Hepatocyte (in vitro differentiated cells): ENCODE measurements around the gene BAZ1B. TPM values are rescaled to one million over a fixed set of nuclear protein-coding genes. Genes with fewer than 3 reads are reported as not detected.

Experiments
- DNase-seq: peaks from one replicate; pipeline ENCODE4 v3.0.0-alpha.2; 2016; ENCODE audit warnings: low spot score
- H2AFZ ChIP-seq: fragments of 200-600 bp; sonication (generic); 2 replicates; pipeline ENCODE4 v1.6.0; 2016; ENCODE audit warnings: antibody characterized with exemption, mild to moderate bottlenecking
- H3K27ac ChIP-seq: fragments of 200-600 bp; sonication (generic); 2 replicates; pipeline ENCODE4 v1.5.1; 2016; ENCODE audit warnings: mild to moderate bottlenecking
- H3K27me3 ChIP-seq: fragments of 200-600 bp; sonication (generic); 2 replicates; pipeline ENCODE4 v1.6.1; 2016
- H3K36me3 ChIP-seq: fragments of 200-600 bp; sonication (generic); replicated peaks from 2 replicates; pipeline ENCODE4 v1.5.1; 2016; ENCODE audit warnings: low read depth; ENCODE audit not compliant: insufficient read depth
- H3K4me1 ChIP-seq: fragments of 200-600 bp; sonication (generic); 2 replicates; pipeline ENCODE4 v1.5.1; 2016; ENCODE audit warnings: mild to moderate bottlenecking, moderate library complexity; ENCODE audit not compliant: insufficient read depth
- H3K4me2 ChIP-seq: fragments of 200-600 bp; sonication (generic); 2 replicates; pipeline ENCODE4 v1.6.0; 2016
- H3K4me3 ChIP-seq: fragments of 200-600 bp; sonication (generic); 2 replicates; pipeline ENCODE4 v1.5.1; 2016; ENCODE audit warnings: mild to moderate bottlenecking
- H3K79me2 ChIP-seq: fragments of 200-600 bp; sonication (generic); 2 replicates; pipeline ENCODE4 v1.6.0; 2017; ENCODE audit warnings: mild to moderate bottlenecking
- H3K9me2 ChIP-seq: fragments of 200-600 bp; sonication (generic); replicated peaks from 2 replicates; pipeline ENCODE4 v1.6.0; 2017; ENCODE audit warnings: mild to moderate bottlenecking; ENCODE audit not compliant: insufficient read depth
- H3K9me3 ChIP-seq: fragments of 200-600 bp; sonication (generic); 2 replicates; pipeline ENCODE4 v1.5.1; 2016; ENCODE audit warnings: low read depth, mild to moderate bottlenecking
- H4K20me1 ChIP-seq: fragments of 200-600 bp; sonication (generic); 2 replicates; pipeline ENCODE4 v1.6.0; 2016; ENCODE audit warnings: mild to moderate bottlenecking; ENCODE audit not compliant: insufficient read depth, poor library complexity, severe bottlenecking
- CTCF ChIP-seq: fragments of 200-600 bp; sonication (generic); IDR thresholded peaks from 2 replicates; pipeline ENCODE4 v1.5.1; 2016; ENCODE audit warnings: antibody characterized with exemption, mild to moderate bottlenecking; ENCODE audit not compliant: poor library complexity
- EZH2 ChIP-seq: fragments of 200-600 bp; sonication (generic); IDR thresholded peaks from 2 replicates; pipeline ENCODE4 v1.6.1; 2016; ENCODE audit warnings: antibody characterized with exemption, mild to moderate bottlenecking, borderline replicate concordance
- EZH2phosphoT487 ChIP-seq: fragments of 200-600 bp; sonication (generic); IDR thresholded peaks from one replicate; pipeline ENCODE4 v1.6.1; 2018; ENCODE audit warnings: antibody characterized with exemption, mild to moderate bottlenecking, low read depth, moderate library complexity; ENCODE audit not compliant: unreplicated experiment, severe bottlenecking
- WGBS: methylation state at CpG from one replicate; pipeline ENCODE4 v1.1.6; 2016; ENCODE audit warnings: low lambda C conversion rate; ENCODE audit errors: missing lambda C conversion rate; 5-methylcytosine and 5-hydroxymethylcytosine counted together
- polyA plus RNA-seq: library from polyadenylated mRNA; unstranded; fragments of >200 nt; fragmentation: Nextera tagmentation; extraction: Ambion mirVana; gene quantifications from 2 replicates; pipeline ENCODE4 v1.2.1, GENCODE V29; 2016
- total RNA-seq: library from RNA; depleted of rRNA; stranded (reverse); fragments of >200 nt; gene quantifications from 2 replicates; pipeline ENCODE4 v1.2.3, GENCODE V29; 2014

Gene BAZ1B
- total and polyA plus RNA-seq, 2 experiments from 2014 or later = 16.7 to 44.7 TPM

- Histone ChIP-seq H3K36me3 (no peaks in the 10 kb centered on the region), H2AFZ (no peak overlapping the region), H3K9me3 (no peaks in the 10 kb centered on the region), H3K4me3 (no peak overlapping the region), H3K79me2 (no peaks in the 10 kb centered on the region), H3K4me2 (no peak overlapping the region), H3K9me2 (no peaks in the 10 kb centered on the region), H3K4me1 (peaks cover 4% of the 10 kb centered on the region), H3K27me3 (no peaks in the 10 kb centered on the region), H4K20me1 (no peaks in the 10 kb centered on the region), H3K27ac (no peak overlapping the region)
- no peak for DNase-seq
- no peak for TF ChIP-seq EZH2
- no peak for TF ChIP-seq EZH2phosphoT487
- TF ChIP-seq CTCF = no peak
- 84% methylated on average over 10 of the region's 10 CpGs for WGBS
These were observed 85.0 kb downstream of the BAZ1B start for GRCh38 chr7:73437091-73437490.

GRCh38 chr7:73436031-73436929 is 85.8 kb downstream of the BAZ1B start:
- Histone ChIP-seq H3K36me3 (no peaks in the 10 kb centered on the region), H3K4me1 (peaks cover 4% of the 10 kb centered on the region), H2AFZ (no peak overlapping the region), H3K27ac (no peak overlapping the region), H3K9me3 (no peaks in the 10 kb centered on the region), H3K27me3 (no peaks in the 10 kb centered on the region), H3K9me2 (no peaks in the 10 kb centered on the region), H3K79me2 (no peaks in the 10 kb centered on the region), H3K4me3 (no peak overlapping the region), H3K4me2 (no peak overlapping the region), H4K20me1 (no peaks in the 10 kb centered on the region)
- TF ChIP-seq EZH2 = no peak
- TF ChIP-seq EZH2phosphoT487 = no peak
- peak; percentile 21 for TF ChIP-seq CTCF
- peak; percentile 47 for DNase-seq
- WGBS = 48% methylated on average over 20 of the region's 20 CpGs

GRCh38 chr7:73435471-73436009 is 86.6 kb downstream of the BAZ1B start:
- Histone ChIP-seq H3K9me2 (no peaks in the 10 kb centered on the region), H3K79me2 (no peaks in the 10 kb centered on the region), H3K27me3 (no peaks in the 10 kb centered on the region), H3K9me3 (no peaks in the 10 kb centered on the region), H3K27ac (no peak overlapping the region), H3K4me3 (no peak overlapping the region), H3K4me2 (no peak overlapping the region), H4K20me1 (no peaks in the 10 kb centered on the region), H2AFZ (no peak overlapping the region), H3K4me1 (peaks cover 4% of the 10 kb centered on the region), H3K36me3 (no peaks in the 10 kb centered on the region)
- TF ChIP-seq EZH2phosphoT487 (no peak), EZH2 (no peak), CTCF (no peak)
- no peak for DNase-seq
- whole genome bisulfite sequencing = 94% methylated on average over 27 of the region's 28 CpGs
